ENCODE measurements around the gene ANGPTL7. TPM values are rescaled to one million over a fixed set of nuclear protein-coding genes. Genes with fewer than 3 reads are reported as not detected.

Gene ANGPTL7
- total RNA-seq, result 10 to 100 TPM; 19.4 to 37.0 TPM

- peaks cover 11 to 25% of the 10 kb centered on the region in 2 donors for H3K4me1 ChIP-seq (ENCODE audit: control insufficient read depth in 1 of 2, low read depth in 2 of 2)
- ATAC-seq (ENCODE audit: insufficient number of reproducible peaks, low FRiP score, low read depth) (no peak), DNase-seq (ENCODE audit: low spot score) (no peak)
- H3K27ac ChIP-seq, result peak within 1 kb of the TSS; percentile 36 to 77
- H3K36me3 ChIP-seq, result peaks cover 11% of the 10 kb centered on the region
- no peak within 1 kb of the TSS for H3K4me3 ChIP-seq
- TF ChIP-seq CTCF (IDR thresholded peaks at IDR 0.05), result no peak
- no peaks in the 10 kb centered on the region for H3K27me3 ChIP-seq (replicated peaks; ENCODE audit: insufficient read depth)
- no peaks in the 10 kb centered on the region for H3K9me3 ChIP-seq
These were observed at the start of gene ANGPTL7 for GRCh38 chr1:11188858-11189451. TSS of gene ANGPTL7 (plus strand) at chr1:11189355. CDS start at chr1:11189580, 225 bp downstream.

- Histone ChIP-seq H3K4me1 (ENCODE audit: control insufficient read depth in 1 of 2, low read depth in 2 of 2) (peaks cover 15 to 31% of the 10 kb centered on the region in 2 donors), H3K36me3 (peaks cover 28% of the 10 kb centered on the region), H3K9me3 (no peaks in the 10 kb centered on the region), H3K27me3 (replicated peaks; ENCODE audit: insufficient read depth) (no peaks in the 10 kb centered on the region), H3K27ac (peak overlapping the region; percentile 78 to 87), H3K4me3 (no peak overlapping the region)
- ATAC-seq (ENCODE audit: insufficient number of reproducible peaks, low FRiP score, low read depth) (peak; percentile 61), DNase-seq (ENCODE audit: low spot score) (no peak)
- TF ChIP-seq CTCF (IDR thresholded peaks at IDR 0.05), result no peak
These were observed 46.4 kb upstream of the ANGPTL7 start for GRCh38 chr1:11142618-11143391.

GRCh38 chr1:11143401-11143800, 45.8 kb upstream of the ANGPTL7 start:
- H3K4me3 ChIP-seq, result no peak overlapping the region
- peaks cover 15 to 31% of the 10 kb centered on the region in 2 donors for H3K4me1 ChIP-seq (ENCODE audit: control insufficient read depth in 1 of 2, low read depth in 2 of 2)
- ATAC-seq (ENCODE audit: insufficient number of reproducible peaks, low FRiP score, low read depth) (no peak), DNase-seq (ENCODE audit: low spot score) (no peak)
- H3K27ac ChIP-seq, result peak overlapping the region; percentile 78 to 87
- no peaks in the 10 kb centered on the region for H3K9me3 ChIP-seq
- no peaks in the 10 kb centered on the region for H3K27me3 ChIP-seq (replicated peaks; ENCODE audit: insufficient read depth)
- no peak for TF ChIP-seq CTCF (IDR thresholded peaks at IDR 0.05)
- peaks cover 22% of the 10 kb centered on the region for H3K36me3 ChIP-seq

GRCh38 chr1:11143907-11144306, 45.2 kb upstream of the ANGPTL7 start:
- H3K27me3 ChIP-seq (replicated peaks; ENCODE audit: insufficient read depth), result no peaks in the 10 kb centered on the region
- no peak for TF ChIP-seq CTCF (IDR thresholded peaks at IDR 0.05)
- ATAC-seq (ENCODE audit: insufficient number of reproducible peaks, low FRiP score, low read depth) (no peak), DNase-seq (ENCODE audit: low spot score) (no peak)
- H3K27ac ChIP-seq, result peak overlapping the region; percentile 78 to 87
- no peak overlapping the region for H3K4me3 ChIP-seq
- peaks cover 17% of the 10 kb centered on the region for H3K36me3 ChIP-seq
- no peaks in the 10 kb centered on the region for H3K9me3 ChIP-seq
- peaks cover 15 to 31% of the 10 kb centered on the region in 2 donors for H3K4me1 ChIP-seq (ENCODE audit: control insufficient read depth in 1 of 2, low read depth in 2 of 2)

GRCh38 chr1:11144570-11145256, 44.4 kb upstream of the ANGPTL7 start:
- Histone ChIP-seq H3K27me3 (replicated peaks; ENCODE audit: insufficient read depth) (no peaks in the 10 kb centered on the region), H3K9me3 (no peaks in the 10 kb centered on the region), H3K4me3 (no peak overlapping the region), H3K36me3 (peaks cover 15% of the 10 kb centered on the region), H3K27ac (peak overlapping the region; percentile 78 to 87), H3K4me1 (ENCODE audit: control insufficient read depth in 1 of 2, low read depth in 2 of 2) (peaks cover 15 to 31% of the 10 kb centered on the region in 2 donors)
- TF ChIP-seq CTCF (IDR thresholded peaks at IDR 0.05), result no peak
- DNase-seq (ENCODE audit: low spot score) (no peak), ATAC-seq (ENCODE audit: insufficient number of reproducible peaks, low FRiP score, low read depth) (no peak)

Measured in thoracic aorta (tissue), 2 donors.